Endothelial cell of umbilical vein (primary cell): ENCODE measurements around the gene ITIH5. TPM values are rescaled to one million over a fixed set of nuclear protein-coding genes. Genes with fewer than 3 reads are reported as not detected.

ENCODE experiments used
- BruUV-seq: library from RNA; stranded (reverse); fragments of 400-500 nt; replicated peaks from 2 replicates; lab custom pipeline; 2021; lab: Mats Ljungman, UMichigan
- CTCF ChIA-PET: fragments of 300-600, 350-600 bp; sonication (Branson Sonifier 250); formaldehyde crosslinking; loops from one replicate; lab custom pipeline; 2021; ENCODE audit warnings: antibody characterized with exemption, inconsistent platforms; lab: Charles Lee
- POLR2A ChIA-PET: fragments of 300-600, 350-600 bp; sonication (Branson Sonifier 250); formaldehyde crosslinking; loops from one replicate; lab custom pipeline; 2021; ENCODE audit warnings: antibody characterized with exemption, inconsistent platforms; lab: Charles Lee
- DNase-seq: peaks from one replicate; pipeline ENCODE4 v3.0.0-alpha.2; 2011; ENCODE audit warnings: low read depth, low spot score
- FAIRE-seq: peaks from 2 replicates; lab custom pipeline; 2011; peaks lifted over from hg19 to GRCh38; lab: Jason Lieb, UNC
- H2AFZ ChIP-seq: 2 replicates; pipeline ENCODE4 v1.6.0; 2012; ENCODE audit warnings: low read depth, low read length, control low read depth, inconsistent platforms
- H3K27ac ChIP-seq: 2 replicates; pipeline ENCODE4 v1.5.1; 2011; ENCODE audit warnings: low read depth, mild to moderate bottlenecking, control low read depth, low read length, moderate library complexity; ENCODE audit not compliant: insufficient read depth
- H3K27me3 ChIP-seq, 2 experiments: 2 replicates each; pipeline versions ENCODE4 v1.6.0 to v1.6.1; 2011; ENCODE audit warnings: low read length in 2 of 2, mixed read lengths in 1 of 2; ENCODE audit not compliant: control insufficient read depth in 2 of 2, insufficient read depth in 2 of 2
- H3K36me3 ChIP-seq, 2 experiments: 2 replicates in 1 of 2; 3 replicates in 1 of 2; pipeline ENCODE4 v1.5.1; 2011; ENCODE audit warnings: low read length in 2 of 2, mild to moderate bottlenecking in 1 of 2, moderate library complexity in 1 of 2; ENCODE audit not compliant: control insufficient read depth in 2 of 2, insufficient read depth in 2 of 2; ENCODE audit errors: extremely low read depth in 1 of 2
- H3K4me1 ChIP-seq: 3 replicates; pipeline ENCODE4 v1.5.1; 2011; ENCODE audit warnings: mild to moderate bottlenecking, low read length; ENCODE audit not compliant: control insufficient read depth, insufficient read depth; ENCODE audit errors: extremely low read depth
- H3K4me2 ChIP-seq: 2 replicates; pipeline ENCODE4 v1.6.1; 2011; ENCODE audit warnings: low read length, control low read depth, mixed read lengths; ENCODE audit not compliant: insufficient read depth
- H3K4me3 ChIP-seq, 3 experiments: fragments of 200-600 bp in 1 of 3; sonication (generic), shearing (Covaris generic) in 1 of 3; replicated peaks in 1 of 3; 2 replicates each; pipeline ENCODE4 v1.5.1; 2011 to 2016; ENCODE audit warnings: control low read depth in 3 of 3, low read length in 3 of 3, mild to moderate bottlenecking in 2 of 3, inconsistent platforms in 1 of 3, low read depth in 1 of 3, moderate library complexity in 1 of 3; ENCODE audit not compliant: insufficient read depth in 1 of 3
- H3K79me2 ChIP-seq: 2 replicates; pipeline ENCODE4 v1.6.0; 2012; ENCODE audit warnings: low read length, inconsistent platforms; ENCODE audit not compliant: control insufficient read depth, insufficient read depth
- H3K9ac ChIP-seq: replicated peaks from 2 replicates; pipeline ENCODE3; 2011; ENCODE audit warnings: low read length, control low read depth; ENCODE audit not compliant: insufficient read depth; ENCODE audit errors: extremely low read depth
- H3K9me1 ChIP-seq: replicated peaks from 3 replicates; pipeline ENCODE4 v1.6.0; 2011; ENCODE audit warnings: mild to moderate bottlenecking, low read length; ENCODE audit not compliant: control insufficient read depth, insufficient read depth; ENCODE audit errors: extremely low read depth
- H3K9me3 ChIP-seq: replicated peaks from 2 replicates; pipeline ENCODE4 v1.5.1; 2012; ENCODE audit warnings: low read length, inconsistent platforms; ENCODE audit not compliant: control insufficient read depth, insufficient read depth
- H4K20me1 ChIP-seq: replicated peaks from 2 replicates; pipeline ENCODE3; 2011; ENCODE audit warnings: mild to moderate bottlenecking, low read length; ENCODE audit not compliant: control insufficient read depth, insufficient read depth; ENCODE audit errors: extremely low read depth
- CTCF ChIP-seq, 2 donors: IDR thresholded peaks; 1 replicate in 1 of 2; 2 replicates in 1 of 2; pipeline ENCODE4 v1.5.1; 2011; ENCODE audit warnings: low read length in 2 of 2, mild to moderate bottlenecking in 2 of 2, moderate library complexity in 2 of 2, control low read depth in 1 of 2, inconsistent platforms in 1 of 2, low read depth in 1 of 2; ENCODE audit not compliant: insufficient read depth in 1 of 2; ENCODE audit errors: extremely low read depth in 1 of 2
- EZH2 ChIP-seq: IDR thresholded peaks from 2 replicates; pipeline ENCODE4 v1.6.1; 2012; ENCODE audit warnings: borderline replicate concordance, low read depth, mild to moderate bottlenecking, moderate library complexity, low read length, inconsistent platforms; ENCODE audit not compliant: severe bottlenecking
- FOS ChIP-seq: IDR thresholded peaks from 2 replicates; pipeline ENCODE4 v1.6.1; 2011; ENCODE audit warnings: mild to moderate bottlenecking, low read length, moderate library complexity, borderline replicate concordance; ENCODE audit not compliant: insufficient read depth
- GATA2 ChIP-seq: IDR thresholded peaks from 2 replicates; pipeline ENCODE4 v1.7.0; 2011; ENCODE audit warnings: low read depth, mild to moderate bottlenecking, moderate library complexity, mixed read lengths, low read length; ENCODE audit not compliant: insufficient read length, insufficient read depth
- JUN ChIP-seq: IDR thresholded peaks from 2 replicates; pipeline ENCODE4 v1.6.1; 2011; ENCODE audit warnings: borderline replicate concordance, low read depth; ENCODE audit not compliant: insufficient read length, insufficient read depth
- MYC ChIP-seq: IDR thresholded peaks from one replicate; pipeline ENCODE4 v1.6.1; 2011; ENCODE audit warnings: mild to moderate bottlenecking, low read depth, low read length
- POLR2A ChIP-seq: IDR thresholded peaks from 2 replicates; pipeline ENCODE4 v1.6.1; 2012; ENCODE audit warnings: low read depth, mild to moderate bottlenecking, control low read depth, low read length
- POLR2AphosphoS5 ChIP-seq: IDR thresholded peaks from 2 replicates; pipeline ENCODE4 v1.6.1; 2012; ENCODE audit warnings: low read depth, mild to moderate bottlenecking, control low read depth, low read length, moderate library complexity; ENCODE audit not compliant: insufficient read depth
- dilution Hi-C: fragments of 300-500 bp; cut with MboI; formaldehyde crosslinking; loops from one replicate; pipeline ENCODE4 v1.15.0; 2019; ENCODE audit warnings: low sequenced_read_pairs; ENCODE audit not compliant: extremely low pct_ligation_motif_present
- intact Hi-C: fragments of 100-400 bp; cut with micrococcal nuclease; formaldehyde crosslinking; loops from one replicate; pipeline ENCODE4 v1.10.0; 2022
- polyA plus RNA-seq, 4 experiments: library from polyadenylated mRNA; depleted of rRNA in 3 of 4; stranded (reverse) in 3 of 4; unstranded in 1 of 4; fragments of >200 nt; gene quantifications; 2 replicates each; pipeline versions ENCODE4 v1.2.1 to v1.2.3, GENCODE V29; 2011 to 2012; ENCODE audit warnings: missing spikeins in 1 of 4
- total RNA-seq: library from RNA; stranded (reverse); gene quantifications from 2 replicates; pipeline ENCODE4 v1.2.3, GENCODE V29; 2021
- TF ChIP-seq, protein P1 (sequence below): IDR thresholded peaks from 2 replicates; pipeline ENCODE4 v1.6.1; 2011; ENCODE audit not compliant: insufficient read depth, insufficient read length

The ITIH5 gene
- total and polyA plus RNA-seq, 2 donors (not counting 3 experiments of a cell fraction or from before 2014, with no cell fraction given) = not detected

GRCh38 chr10:7577176-7577575 is 89.6 kb downstream of the ITIH5 start:
- Histone ChIP-seq H3K9me1 (no peaks in the 10 kb centered on the region), H4K20me1 (no peaks in the 10 kb centered on the region), H3K79me2 (no peaks in the 10 kb centered on the region), H3K27ac (no peak overlapping the region), H3K4me3 (no peak overlapping the region), H3K4me1 (no peaks in the 10 kb centered on the region), H3K9me3 (no peaks in the 10 kb centered on the region), H3K36me3 (no peaks in the 10 kb centered on the region), H3K4me2 (no peak overlapping the region), H3K27me3 (no peaks in the 10 kb centered on the region), H2AFZ (no peak overlapping the region), H3K9ac (no peak overlapping the region)
- FAIRE-seq (no peak), DNase-seq (no peak)
- dilution Hi-C loops = no loop called here
- POLR2A ChIA-PET = no interaction called here
- TF ChIP-seq POLR2A (no peak), JUN (no peak), FOS (no peak), MYC (no peak), GATA2 (no peak), EZH2 (no peak), POLR2AphosphoS5 (no peak), CTCF (IDR thresholded peaks at IDR 0.05; ENCODE audit: extremely low read depth in 1 of 2, insufficient read depth in 1 of 2, low read depth in 1 of 2, low read length in 2 of 2) (no peak)
- TF ChIP-seq, protein P1, sequence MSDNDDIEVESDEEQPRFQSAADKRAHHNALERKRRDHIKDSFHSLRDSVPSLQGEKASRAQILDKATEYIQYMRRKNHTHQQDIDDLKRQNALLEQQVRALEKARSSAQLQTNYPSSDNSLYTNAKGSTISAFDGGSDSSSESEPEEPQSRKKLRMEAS = no peak
- CTCF ChIA-PET = no interaction called here
- BruUV-seq = no TSS peak
- intact Hi-C loops = no loop called here
